ENCODE data around the gene TMEM92. TPM values are rescaled to one million over a fixed set of nuclear protein-coding genes. Genes with fewer than 3 reads are reported as not detected.

TMEM92 gene
- total RNA-seq, 1 experiment from 2014 or later = 1.5 TPM

DNA sequence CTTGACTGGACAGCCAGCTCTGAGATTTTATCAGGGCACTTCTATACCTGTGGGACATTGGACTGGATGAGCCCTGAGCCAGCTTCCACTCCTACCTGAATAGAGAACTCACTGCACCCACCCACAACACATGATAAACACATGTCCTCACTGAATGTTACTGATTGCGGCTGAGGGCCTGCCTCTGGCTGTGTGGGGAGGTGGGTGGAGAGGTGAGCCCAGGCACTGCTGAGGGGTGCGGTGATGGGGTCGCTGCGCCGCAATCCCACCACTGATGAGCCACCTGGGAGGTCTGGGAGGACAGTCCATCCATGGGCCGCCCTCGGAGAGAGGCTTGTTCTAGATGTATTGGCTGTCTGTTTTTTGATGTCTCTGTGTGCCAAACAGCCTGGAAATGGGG, 5.4 kb downstream of the TMEM92 start:
- POLR2A ChIA-PET = interaction anchor here (0.5 to 0.9 kb wide), 4 partner anchors 8 to 586 kb away, joined by 3 to 5 read pairs (median 3); no protein-coding TSS in a partner anchor

DNA sequence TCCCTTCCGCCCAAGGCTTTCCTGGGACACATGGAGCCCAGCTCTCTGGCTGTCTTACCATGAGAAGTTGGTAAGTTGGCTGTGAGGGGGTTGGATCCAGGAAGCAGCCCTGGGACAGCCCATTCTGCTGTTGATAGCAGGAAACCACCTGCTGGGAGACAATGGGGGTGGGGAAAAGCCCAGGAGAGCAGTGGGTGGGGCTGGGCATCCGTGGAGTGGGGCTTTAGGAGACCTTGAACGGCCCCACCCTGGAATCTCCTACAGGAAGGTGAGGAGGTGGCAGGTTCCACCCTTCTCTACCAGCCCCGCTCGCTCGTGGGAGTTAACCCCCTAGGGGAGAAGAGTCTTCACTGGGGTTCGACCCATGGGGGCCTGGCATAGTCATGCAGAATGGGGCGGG, 5.8 kb downstream of the TMEM92 start:
- DNase-seq (ENCODE audit: unreplicated experiment) = peak; percentile 55
- CTCF ChIA-PET = interaction anchor here (0.7 to 16.5 kb wide), 2 partner anchors 13 to 198 kb away, joined by 3 to 162 read pairs; no protein-coding TSS in a partner anchor
- TF ChIP-seq, protein P1, sequence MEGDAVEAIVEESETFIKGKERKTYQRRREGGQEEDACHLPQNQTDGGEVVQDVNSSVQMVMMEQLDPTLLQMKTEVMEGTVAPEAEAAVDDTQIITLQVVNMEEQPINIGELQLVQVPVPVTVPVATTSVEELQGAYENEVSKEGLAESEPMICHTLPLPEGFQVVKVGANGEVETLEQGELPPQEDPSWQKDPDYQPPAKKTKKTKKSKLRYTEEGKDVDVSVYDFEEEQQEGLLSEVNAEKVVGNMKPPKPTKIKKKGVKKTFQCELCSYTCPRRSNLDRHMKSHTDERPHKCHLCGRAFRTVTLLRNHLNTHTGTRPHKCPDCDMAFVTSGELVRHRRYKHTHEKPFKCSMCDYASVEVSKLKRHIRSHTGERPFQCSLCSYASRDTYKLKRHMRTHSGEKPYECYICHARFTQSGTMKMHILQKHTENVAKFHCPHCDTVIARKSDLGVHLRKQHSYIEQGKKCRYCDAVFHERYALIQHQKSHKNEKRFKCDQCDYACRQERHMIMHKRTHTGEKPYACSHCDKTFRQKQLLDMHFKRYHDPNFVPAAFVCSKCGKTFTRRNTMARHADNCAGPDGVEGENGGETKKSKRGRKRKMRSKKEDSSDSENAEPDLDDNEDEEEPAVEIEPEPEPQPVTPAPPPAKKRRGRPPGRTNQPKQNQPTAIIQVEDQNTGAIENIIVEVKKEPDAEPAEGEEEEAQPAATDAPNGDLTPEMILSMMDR (IDR thresholded peaks at IDR 0.05; ENCODE audit: unreplicated experiment) = no peak
- Mint-ChIP-seq H3K4me3 (ENCODE audit: unreplicated experiment) (no peak overlapping the region), H3K4me1 (ENCODE audit: insufficient read depth, unreplicated experiment) (peaks cover 35% of the 10 kb centered on the region), H3K27ac (ENCODE audit: low read depth, unreplicated experiment) (peak overlapping the region; percentile 50), H3K36me3 (ENCODE audit: insufficient read depth, unreplicated experiment) (peaks cover 23% of the 10 kb centered on the region), H3K27me3 (ENCODE audit: insufficient read depth, unreplicated experiment) (no peaks in the 10 kb centered on the region), H3K9me3 (ENCODE audit: unreplicated experiment) (no peaks in the 10 kb centered on the region)
- no TSS peak for BruUV-seq (replicated peaks)
- POLR2A ChIA-PET = interaction anchor here (0.5 to 0.9 kb wide), 2 partner anchors 8 to 59 kb away, joined by 3 read pairs; no protein-coding TSS in a partner anchor
- intact Hi-C loops (cut with micrococcal nuclease) = no loop called here

More for the DNA sequence above, 5.4 kb downstream of the TMEM92 start:
- intact Hi-C loops (cut with micrococcal nuclease) = no loop called here
- CTCF ChIA-PET = interaction anchor here (0.7 to 16.5 kb wide), 3 partner anchors 13 to 199 kb away, joined by 3 to 162 read pairs (median 3); no protein-coding TSS in a partner anchor
- H3K27me3 Mint-ChIP-seq (ENCODE audit: insufficient read depth, unreplicated experiment) = no peaks in the 10 kb centered on the region
- no peak overlapping the region for H3K4me3 Mint-ChIP-seq (ENCODE audit: unreplicated experiment)
- no peaks in the 10 kb centered on the region for H3K9me3 Mint-ChIP-seq (ENCODE audit: unreplicated experiment)
- no TSS peak for BruUV-seq (replicated peaks)
- peaks cover 37% of the 10 kb centered on the region for H3K4me1 Mint-ChIP-seq (ENCODE audit: insufficient read depth, unreplicated experiment)
- peaks cover 22% of the 10 kb centered on the region for H3K36me3 Mint-ChIP-seq (ENCODE audit: insufficient read depth, unreplicated experiment)
- TF ChIP-seq, protein P1 (IDR thresholded peaks at IDR 0.05; ENCODE audit: unreplicated experiment) = no peak
- H3K27ac Mint-ChIP-seq (ENCODE audit: low read depth, unreplicated experiment) = peak overlapping the region; percentile 50
- DNase-seq (ENCODE audit: unreplicated experiment) = peak; percentile 27

DNA sequence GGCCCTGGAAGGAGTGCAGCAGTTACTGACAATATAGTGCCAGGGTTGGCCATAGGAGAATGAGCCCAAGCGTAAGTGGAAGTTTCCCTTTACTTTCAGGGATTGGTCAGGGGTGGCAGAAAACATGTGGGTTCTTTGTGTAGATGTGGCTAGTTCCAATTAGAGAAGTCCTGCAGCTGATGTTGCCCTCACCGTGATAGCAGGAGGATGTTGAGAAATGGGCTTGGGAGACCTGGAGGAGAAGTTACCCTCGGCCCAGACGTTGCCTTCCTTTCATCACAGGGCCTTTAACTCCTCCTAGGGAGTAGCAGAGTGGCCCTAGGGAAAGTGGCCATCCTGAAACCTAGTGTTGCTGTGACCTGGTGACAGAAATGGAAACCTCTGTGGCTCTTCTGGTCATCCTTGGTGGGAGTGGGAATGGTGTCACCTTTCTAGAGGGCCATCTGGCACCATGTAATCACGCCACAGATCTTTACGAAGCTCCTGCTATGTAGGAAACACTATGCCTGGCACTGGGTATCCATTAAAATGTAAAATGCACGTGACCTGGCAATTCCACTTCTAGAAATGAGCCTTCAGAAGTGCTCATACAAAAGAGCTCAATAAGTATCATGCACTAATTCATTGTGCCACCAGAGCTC, 6.7 kb downstream of the TMEM92 start:
- no peak for DNase-seq (ENCODE audit: unreplicated experiment)
- CTCF ChIA-PET = interaction anchor here (0.6 to 16.5 kb wide), 6 partner anchors 8 to 662 kb away, joined by 3 to 162 read pairs (median 4); no protein-coding TSS in a partner anchor
- Mint-ChIP-seq H3K9me3 (ENCODE audit: unreplicated experiment) (no peaks in the 10 kb centered on the region), H3K4me1 (ENCODE audit: insufficient read depth, unreplicated experiment) (peaks cover 35% of the 10 kb centered on the region), H3K27me3 (ENCODE audit: insufficient read depth, unreplicated experiment) (no peaks in the 10 kb centered on the region), H3K4me3 (ENCODE audit: unreplicated experiment) (no peak overlapping the region), H3K27ac (ENCODE audit: low read depth, unreplicated experiment) (no peak overlapping the region), H3K36me3 (ENCODE audit: insufficient read depth, unreplicated experiment) (peaks cover 24% of the 10 kb centered on the region)
- intact Hi-C loops (cut with micrococcal nuclease) = no loop called here
- POLR2A ChIA-PET = interaction anchor here (0.5 kb wide), 1 partner anchor 75 kb away, joined by 3 read pairs; no protein-coding TSS in a partner anchor
- TF ChIP-seq, protein P1 (IDR thresholded peaks at IDR 0.05; ENCODE audit: unreplicated experiment) = no peak
- BruUV-seq (replicated peaks) = no TSS peak

DNA sequence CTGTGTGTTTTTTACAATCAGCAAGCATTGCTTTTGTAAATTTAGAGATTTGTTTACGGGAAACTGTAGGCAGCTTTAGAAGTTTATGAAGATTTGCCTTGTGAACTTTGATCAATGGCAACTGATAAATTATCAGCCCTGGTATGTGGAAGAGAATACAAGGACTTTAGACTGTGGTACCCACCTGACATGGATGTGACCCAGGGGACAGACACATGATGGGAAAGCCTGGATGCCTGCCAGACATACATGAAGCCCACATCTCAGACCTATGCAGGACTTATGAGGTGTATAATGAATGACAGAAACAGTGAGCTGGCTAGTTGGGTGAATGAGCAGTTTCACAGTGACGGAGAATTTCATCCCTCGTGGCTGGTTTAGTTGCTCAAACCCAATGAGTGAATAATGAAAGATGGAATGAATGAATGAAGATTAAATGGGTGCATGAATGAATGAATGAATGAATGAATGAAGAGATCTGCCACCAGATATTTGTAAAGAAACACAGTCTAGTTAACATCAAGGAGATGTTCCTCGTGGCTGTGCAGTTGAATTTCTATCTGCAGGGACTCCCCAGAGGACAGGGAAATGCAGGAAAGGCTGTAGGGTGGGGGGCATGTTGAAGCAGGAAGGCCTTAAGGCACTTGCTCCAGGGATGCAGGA, 7.6 kb downstream of the TMEM92 start:
- H3K4me3 Mint-ChIP-seq (ENCODE audit: unreplicated experiment) = no peak overlapping the region
- no peak for DNase-seq (ENCODE audit: unreplicated experiment)
- no TSS peak for BruUV-seq (replicated peaks)
- no peaks in the 10 kb centered on the region for H3K9me3 Mint-ChIP-seq (ENCODE audit: unreplicated experiment)
- TF ChIP-seq, protein P1 (IDR thresholded peaks at IDR 0.05; ENCODE audit: unreplicated experiment) = no peak
- no peaks in the 10 kb centered on the region for H3K27me3 Mint-ChIP-seq (ENCODE audit: insufficient read depth, unreplicated experiment)
- intact Hi-C loops (cut with micrococcal nuclease) = no loop called here
- no peak overlapping the region for H3K27ac Mint-ChIP-seq (ENCODE audit: low read depth, unreplicated experiment)
- peaks cover 31% of the 10 kb centered on the region for H3K4me1 Mint-ChIP-seq (ENCODE audit: insufficient read depth, unreplicated experiment)
- H3K36me3 Mint-ChIP-seq (ENCODE audit: insufficient read depth, unreplicated experiment) = peaks cover 29% of the 10 kb centered on the region
- CTCF ChIA-PET = interaction anchor here (0.6 to 16.5 kb wide), 7 partner anchors 9 to 661 kb away, joined by 3 to 162 read pairs (median 3); no protein-coding TSS in a partner anchor
- POLR2A ChIA-PET = interaction anchor here (0.5 to 0.7 kb wide), 3 partner anchors 37 to 82 kb away, joined by 3 to 4 read pairs (median 3); no protein-coding TSS in a partner anchor

Data from MCF 10A (cell line).